ENCODE measurements around the gene UBE4A.

The UBE4A gene

GRCh38 chr11:118341815-118342489 is 17.4 kb upstream of the UBE4A start:
- no peak for DNase-seq

DNA sequence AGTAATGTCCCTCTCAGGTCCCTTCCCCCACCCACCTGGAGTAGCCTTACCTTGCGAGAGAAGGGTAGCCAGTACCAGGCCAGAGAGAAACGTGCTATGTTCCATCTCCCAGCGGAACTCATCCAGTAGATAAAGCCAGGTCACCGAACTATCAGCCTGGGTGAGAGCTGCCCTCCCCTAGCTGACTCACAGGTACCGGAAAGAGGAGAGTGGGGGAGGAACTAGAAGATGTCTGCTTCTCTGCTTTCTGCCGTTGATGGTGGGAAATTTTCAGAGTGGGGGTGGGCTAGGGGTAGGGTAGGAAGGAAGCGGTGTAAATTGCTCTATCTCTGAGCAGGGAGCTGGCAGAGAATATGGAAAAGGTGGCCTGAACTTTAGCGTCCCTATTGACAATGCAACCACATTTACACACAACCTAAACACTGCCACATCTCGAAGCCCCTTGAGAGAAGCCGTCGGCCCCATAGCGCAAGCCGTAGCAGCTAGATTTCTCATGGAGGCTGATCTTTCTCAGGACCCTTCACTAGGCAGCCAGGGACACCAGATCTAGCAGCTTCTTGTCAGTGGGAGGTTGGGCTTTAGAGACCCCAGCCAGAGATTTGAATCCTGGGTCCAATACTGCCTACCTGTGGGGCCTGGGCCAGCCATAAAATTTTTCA is 16.8 kb upstream of the UBE4A start, which contains the start of gene CD3D:
Gene CD3D (minus strand): TSS at position 203 of the 659 bp plus-strand sequence. CDS start 98 bp downstream, at position 105.
- no peak for DNase-seq

DNA sequence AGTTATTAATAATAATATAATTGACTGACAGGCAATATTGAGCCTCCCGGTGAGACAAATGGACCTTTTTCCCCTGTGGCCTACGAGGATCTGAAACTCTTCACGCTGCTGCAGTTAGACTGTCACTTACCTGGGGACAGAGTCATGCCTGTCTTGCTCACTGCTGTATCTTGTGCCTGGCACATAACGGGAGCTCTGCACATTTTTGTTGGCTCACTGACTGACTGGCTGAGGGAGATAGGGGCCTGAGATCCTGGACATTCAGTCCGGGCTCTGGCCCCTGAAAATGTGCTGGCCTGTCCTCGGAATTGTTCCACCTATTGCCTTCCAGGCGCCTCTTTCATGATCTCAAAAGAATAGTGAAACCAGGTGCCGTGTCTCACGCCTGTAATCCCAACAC is 16.2 kb upstream of the UBE4A start:
- no peak for DNase-seq

DNA sequence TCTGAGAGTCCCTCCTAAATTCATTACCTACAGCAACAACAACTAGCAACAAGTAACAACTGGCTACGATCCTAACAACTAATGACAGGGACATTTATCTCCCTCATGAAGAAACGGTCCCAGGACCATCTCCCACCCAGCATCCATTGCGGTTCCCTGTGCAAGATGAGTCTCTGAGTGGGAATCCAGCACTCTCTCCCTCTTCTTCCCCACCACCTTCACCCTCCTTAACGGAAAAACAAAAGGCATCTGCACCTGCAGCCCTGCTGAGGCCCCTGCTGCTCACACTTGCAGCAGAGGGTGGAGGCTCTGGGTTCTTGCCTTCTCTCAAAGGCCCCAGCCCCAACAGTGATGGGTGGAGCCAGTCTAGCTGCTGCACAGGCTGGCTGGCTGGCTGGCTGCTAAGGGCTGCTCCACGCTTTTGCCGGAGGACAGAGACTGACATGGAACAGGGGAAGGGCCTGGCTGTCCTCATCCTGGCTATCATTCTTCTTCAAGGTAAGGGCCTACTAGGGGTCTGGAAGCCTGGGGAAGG is 15.4 kb upstream of the UBE4A start, which contains the start of gene CD3G:
Gene CD3G (plus strand): TSS at position 364 of the 535 bp plus-strand sequence. CDS start 80 bp downstream, at position 444.
- DNase-seq, result no peak

DNA sequence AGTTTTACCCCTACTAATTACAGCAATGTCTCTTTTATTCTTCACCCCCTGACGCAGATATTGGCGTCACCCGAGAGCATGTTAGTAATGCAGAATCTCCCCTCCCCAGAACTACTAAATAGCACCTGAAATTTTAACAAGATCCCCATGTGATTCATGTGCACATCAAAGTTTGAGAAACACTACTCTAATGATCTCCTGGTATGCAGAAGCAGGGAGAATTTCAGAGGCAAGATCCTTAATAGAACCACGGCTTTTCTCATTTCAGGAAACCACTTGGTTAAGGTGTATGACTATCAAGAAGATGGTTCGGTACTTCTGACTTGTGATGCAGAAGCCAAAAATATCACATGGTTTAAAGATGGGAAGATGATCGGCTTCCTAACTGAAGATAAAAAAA is 9.9 kb upstream of the UBE4A start:
- no peak for DNase-seq

- DNase-seq, result peak; percentile 4
These were observed 6.2 kb upstream of the UBE4A start for GRCh38 chr11:118353084-118353710.

DNA sequence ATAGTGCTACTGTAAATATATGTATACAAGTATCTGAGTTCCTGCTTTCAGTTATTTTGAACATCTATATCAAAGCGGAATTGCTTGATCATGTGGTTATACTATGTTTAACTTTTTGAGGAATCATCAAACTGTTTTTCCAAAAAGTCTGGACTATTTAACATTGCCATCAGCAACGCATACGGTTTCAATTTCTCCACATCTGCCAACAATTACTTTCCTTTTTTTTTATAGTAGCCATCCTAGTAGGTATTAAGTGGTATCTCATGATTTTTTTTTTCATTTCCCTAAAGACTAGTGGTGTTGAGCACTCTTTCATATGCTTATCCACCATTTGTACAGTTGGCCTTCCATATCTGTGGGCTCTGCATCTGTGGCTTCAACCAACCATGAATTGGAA is 1.3 kb upstream of the UBE4A start:
- DNase-seq, result no peak

GRCh38 chr11:118364956-118365615 is 5.7 kb downstream of the UBE4A start:
- peak; percentile 68 for DNase-seq

GRCh38 chr11:118366287-118366686 is 6.9 kb downstream of the UBE4A start:
- peak; percentile 77 for DNase-seq

- DNase-seq, result peak; percentile 2
These were observed 11.4 kb downstream of the UBE4A start for GRCh38 chr11:118370774-118371173.

DNA sequence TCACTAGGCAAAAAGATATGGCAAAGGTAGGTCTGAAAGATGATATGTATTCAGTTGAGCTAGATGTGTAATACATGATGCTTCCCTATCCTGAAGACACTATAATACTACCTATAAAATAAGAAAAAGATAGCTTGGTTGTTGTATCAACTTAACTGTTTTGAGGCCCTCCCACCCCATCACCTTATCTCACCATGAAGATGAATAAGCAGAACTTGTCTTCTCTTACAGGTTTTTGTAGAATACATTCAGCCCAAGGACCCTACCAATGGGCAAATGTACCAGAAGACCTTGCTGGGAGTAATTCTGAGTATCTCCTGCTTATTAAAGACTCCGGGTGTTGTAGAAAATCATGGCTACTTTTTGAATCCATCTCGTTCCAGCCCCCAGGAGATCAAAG is 13.9 kb downstream of the UBE4A start:
- no peak for DNase-seq

DNA sequence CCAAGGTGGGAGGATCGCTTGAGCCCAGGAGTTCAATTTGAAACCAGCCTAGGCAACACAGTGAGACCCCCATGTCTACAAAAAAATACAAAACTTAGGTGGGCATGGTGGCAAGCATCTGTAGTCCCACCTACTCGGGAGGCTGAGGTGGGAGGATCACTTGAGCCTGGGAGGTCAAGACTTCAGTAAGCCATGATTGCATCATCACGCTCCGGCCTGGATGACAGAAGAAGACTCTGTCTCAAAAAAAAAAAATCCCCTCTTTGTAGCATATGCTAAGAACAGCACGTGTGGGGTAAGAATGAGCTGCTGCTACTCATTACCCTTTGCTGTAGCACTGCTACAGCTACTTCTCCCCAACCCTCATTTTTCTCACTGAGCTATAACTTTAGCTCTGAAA is 14.5 kb downstream of the UBE4A start:
- DNase-seq, result no peak

DNA sequence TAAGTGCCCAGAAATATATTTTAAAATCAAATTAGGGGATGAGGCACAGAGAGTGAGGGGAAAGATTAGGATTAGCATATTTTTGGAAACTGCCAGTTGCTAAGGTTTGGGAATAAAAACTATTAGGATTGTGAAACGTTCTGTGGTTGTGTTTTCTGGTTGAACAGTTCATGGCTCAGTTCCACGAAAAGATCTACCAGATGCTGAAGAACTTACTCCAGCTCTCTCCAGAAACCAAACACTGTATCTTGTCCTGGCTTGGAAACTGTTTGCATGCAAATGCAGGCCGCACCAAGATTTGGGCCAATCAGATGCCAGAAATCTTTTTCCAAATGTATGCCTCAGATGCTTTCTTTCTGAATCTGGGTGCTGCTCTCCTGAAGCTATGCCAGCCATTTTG is 15.3 kb downstream of the UBE4A start:
- no peak for DNase-seq

- no peak for DNase-seq
These were observed 16.6 kb downstream of the UBE4A start for GRCh38 chr11:118375978-118376377.

DNA sequence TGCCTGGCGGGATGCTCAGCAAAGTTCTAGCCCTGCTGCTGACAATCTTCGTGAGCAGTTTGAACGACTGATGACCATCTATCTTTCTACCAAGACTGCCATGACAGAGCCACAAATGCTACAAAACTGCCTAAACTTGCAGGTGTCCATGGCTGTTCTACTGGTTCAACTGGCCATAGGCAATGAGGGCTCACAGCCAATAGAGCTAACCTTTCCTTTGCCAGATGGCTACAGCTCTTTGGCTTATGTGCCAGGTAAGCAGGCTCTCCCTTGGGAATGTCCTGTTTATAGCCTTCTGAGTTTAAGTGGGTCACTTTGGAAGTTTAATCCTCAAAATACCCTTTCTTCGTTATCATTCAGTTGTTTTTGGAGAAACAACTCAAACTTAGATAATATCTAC is 20.1 kb downstream of the UBE4A start:
- no peak for DNase-seq

GRCh38 chr11:118380571-118380970 is 21.2 kb downstream of the UBE4A start:
- no peak for DNase-seq

GRCh38 chr11:118382954-118383353 is 23.6 kb downstream of the UBE4A start:
- DNase-seq, result no peak

GRCh38 chr11:118383657-118384056 is 24.3 kb downstream of the UBE4A start:
- DNase-seq, result no peak

DNA sequence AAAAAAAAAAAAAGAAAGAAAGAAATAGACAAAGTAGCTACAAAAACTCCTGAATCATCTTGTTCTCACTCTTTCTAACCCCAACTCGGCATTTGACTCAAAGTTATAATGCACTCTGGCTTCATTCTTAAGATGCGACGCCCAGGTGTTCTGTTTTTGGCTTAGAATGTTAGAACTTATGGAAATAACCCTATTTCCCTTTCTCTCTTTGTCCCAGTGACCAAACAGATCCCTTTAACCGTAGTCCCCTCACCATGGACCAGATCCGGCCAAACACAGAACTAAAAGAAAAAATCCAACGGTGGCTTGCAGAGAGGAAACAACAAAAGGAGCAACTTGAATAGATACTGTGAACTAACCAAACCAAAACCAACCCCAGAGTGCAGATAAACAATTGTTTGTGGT is 36.7 kb downstream of the UBE4A start:
- DNase-seq, result no peak

- DNase-seq, result no peak
These were observed 38.0 kb downstream of the UBE4A start for GRCh38 chr11:118397448-118397847.

- DNase-seq, result no peak
These were observed 39.6 kb downstream of the UBE4A start for GRCh38 chr11:118398791-118399559.

DNA sequence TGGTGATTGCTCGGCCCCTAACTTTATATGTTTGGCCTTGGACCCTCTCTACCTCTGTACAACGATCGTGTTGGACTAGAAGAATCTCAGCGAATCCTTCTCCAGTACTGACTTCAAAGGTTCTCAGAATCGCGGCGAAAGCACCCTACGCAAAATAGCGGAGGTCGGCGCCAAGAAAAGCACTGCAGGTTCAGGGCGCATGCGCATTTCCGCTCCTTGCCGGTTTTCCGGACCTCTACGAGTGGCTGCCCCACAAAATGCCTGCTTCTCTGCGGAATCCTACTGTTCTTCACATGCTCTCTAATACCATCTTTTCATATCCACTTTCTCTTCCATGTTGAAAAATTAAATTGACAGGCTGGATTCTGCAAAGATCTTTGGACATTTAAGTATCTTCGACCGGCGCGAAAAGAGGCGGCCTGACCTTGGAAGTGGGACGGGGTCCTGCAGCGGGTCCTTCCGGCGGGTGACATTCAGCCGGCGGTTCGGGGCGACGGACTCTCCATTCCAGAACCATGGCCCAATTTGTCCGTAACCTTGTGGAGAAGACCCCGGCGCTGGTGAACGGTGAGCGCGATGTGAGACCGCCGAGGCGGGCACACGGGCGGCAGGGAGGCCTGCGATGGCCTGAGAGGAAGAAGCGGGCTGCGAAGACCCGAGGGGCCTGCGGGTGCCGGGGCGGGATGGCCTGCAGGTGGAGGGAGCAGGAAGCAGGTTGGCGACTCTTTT is 41.9 kb downstream of the UBE4A start, which contains the start of gene ATP5MG:
Gene ATP5MG (plus strand): TSS at position 456 of the 729 bp plus-strand sequence. CDS start 60 bp downstream, at position 516.
- DNase-seq, result peak; percentile 86

Measured in NCI-H2171 treated with DMSO at 0.1 percent for 48 hours (cell line).